ENCODE data around the gene PDE11A.

GRCh38 chr2:177673602-177674595, 398.7 kb downstream of the PDE11A start:
- no peak for TF ChIP-seq CTCF (IDR thresholded peaks at IDR 0.05)
- no peak for TF ChIP-seq POLR2A (IDR thresholded peaks at IDR 0.05)

Data from esophagus squamous epithelium (tissue), 4 donors.